GM21360 (cell line): ENCODE results near the gene GALNT10.

ENCODE experiments used
- ATAC-seq: cut with Tn5 transposase; IDR thresholded peaks from one replicate; pipeline ENCODE4 v1.9.1; 2021; ENCODE audit warnings: mild to moderate bottlenecking, moderate library complexity; ENCODE audit not compliant: unreplicated experiment

GALNT10 gene

DNA sequence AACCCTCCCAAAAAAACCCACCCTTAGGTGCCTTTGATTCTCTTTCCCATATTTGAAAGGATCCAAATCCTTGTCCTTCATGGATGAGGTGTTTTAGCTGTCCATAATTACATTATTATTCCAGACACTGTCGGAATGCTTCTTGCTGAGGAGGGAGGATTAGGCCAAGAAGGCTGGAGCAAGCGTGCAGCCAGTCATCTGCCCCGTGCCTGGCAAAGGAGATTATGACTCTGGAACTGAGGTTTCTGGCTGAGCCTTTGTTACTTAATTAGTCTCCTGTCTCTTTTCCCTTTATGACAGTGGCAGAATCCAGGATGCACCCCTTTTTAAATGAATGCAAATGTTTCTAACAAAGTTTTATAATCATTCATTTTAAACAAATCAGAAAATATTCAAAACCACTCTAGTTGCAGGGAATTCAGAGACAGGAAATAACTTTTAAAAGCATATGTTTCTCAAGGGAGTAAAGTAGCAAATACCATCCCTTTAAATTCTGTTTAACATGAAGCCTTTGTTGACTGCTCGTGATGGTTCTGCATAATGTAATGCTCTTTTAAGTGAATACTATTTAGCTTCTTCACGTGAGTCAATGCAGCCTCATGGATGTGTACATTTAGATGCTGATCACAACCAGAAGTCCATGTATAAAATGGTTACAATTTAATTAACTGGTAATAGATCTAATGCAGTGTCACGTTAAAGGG lies 69.8 kb downstream of the GALNT10 start:
- ATAC-seq = no peak

DNA sequence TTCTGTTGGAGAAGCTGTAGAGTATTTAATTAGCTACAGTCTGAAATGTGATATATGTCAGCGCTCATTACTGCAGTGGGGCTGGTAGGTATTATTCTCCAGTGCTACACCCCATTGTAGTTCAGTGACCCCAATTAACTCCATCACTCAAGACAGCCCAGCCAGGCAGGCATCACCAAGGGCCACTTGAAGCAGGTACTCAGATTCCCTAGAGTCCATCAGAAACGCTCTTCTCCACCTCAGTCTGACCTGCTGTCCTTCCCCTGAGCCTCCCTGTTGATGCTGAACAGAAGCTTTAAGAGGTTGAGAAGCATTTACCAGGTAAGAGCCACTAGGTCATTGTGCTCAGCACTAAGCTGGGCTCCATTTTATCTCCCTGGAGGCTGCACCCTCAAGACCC lies 71.8 kb downstream of the GALNT10 start:
- no peak for ATAC-seq

DNA sequence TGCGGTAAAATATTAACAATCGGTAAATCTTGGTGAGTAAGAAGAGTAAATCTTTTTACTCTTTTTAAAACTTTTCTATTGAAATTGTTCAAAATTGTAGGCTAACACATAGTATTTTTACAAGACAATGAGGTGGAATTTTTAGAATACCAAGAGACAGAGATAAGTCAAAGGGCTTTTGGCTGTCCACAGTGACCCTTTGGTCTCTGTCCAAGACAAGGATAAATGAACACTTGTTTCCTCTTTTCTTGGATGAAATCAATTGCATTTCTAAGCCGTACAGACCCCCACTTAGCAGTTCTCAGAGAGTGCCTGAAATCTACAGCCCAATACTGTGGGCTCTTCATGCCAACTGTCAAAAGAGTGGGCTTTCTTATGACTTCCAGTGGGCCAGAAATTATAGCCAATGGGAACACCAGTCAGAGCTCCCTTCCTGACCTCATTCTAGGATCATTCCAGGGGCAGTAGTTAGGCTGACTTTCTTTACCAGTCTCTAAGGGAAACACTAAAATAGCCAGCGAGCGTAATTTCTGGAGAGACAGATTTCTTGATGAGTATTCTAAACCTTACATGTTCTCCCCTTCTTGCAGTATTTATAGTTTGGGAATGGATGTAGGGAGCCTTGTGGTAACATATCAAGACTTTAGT lies 74.1 kb downstream of the GALNT10 start:
- no peak for ATAC-seq

DNA sequence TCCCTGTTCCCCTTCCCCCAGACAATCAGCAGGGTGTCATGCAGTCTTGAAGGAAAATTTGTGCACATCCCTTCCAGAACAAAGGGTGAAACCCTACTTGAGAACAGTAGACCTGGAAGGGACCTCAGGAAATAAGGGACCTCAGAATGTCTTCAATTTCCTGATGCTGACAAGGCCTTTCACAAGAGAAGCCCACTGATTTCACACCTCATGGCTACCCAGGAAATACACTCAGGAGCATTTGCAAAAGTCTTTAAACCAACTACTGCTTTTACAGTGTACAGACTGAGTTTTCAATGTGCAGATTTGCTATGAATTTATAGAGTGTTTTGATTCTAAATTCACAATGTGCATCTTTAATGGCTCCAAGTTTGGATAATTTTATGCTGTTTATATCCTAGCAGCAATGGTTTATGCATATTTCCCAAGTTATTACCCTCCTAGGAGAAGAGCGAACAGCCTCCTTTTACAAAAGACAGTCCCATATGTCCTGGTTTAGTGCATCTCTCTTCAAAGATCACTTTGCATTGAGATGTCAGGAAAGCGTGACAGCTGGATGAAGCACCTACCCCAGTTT lies 74.8 kb downstream of the GALNT10 start:
- ATAC-seq = no peak

DNA sequence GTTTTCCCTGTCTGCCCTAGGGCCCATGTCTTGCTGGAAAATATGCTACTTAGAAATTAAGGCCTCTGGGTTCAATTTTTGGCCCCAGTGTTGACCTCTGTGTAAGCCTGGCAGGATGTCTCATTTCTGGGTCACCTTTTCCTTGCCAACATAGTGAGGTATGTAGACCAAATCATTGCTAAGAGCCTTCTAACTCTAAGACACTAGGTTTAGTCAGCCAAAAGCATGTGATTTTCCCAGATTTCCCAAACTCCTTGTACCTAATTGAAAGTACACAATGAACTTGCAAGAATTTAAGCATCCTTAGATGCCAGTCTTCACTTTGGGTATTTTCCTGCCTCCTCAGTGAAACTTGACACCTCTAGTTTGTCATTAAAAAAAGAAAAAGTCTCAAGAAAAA lies 77.0 kb downstream of the GALNT10 start:
- no peak for ATAC-seq

DNA sequence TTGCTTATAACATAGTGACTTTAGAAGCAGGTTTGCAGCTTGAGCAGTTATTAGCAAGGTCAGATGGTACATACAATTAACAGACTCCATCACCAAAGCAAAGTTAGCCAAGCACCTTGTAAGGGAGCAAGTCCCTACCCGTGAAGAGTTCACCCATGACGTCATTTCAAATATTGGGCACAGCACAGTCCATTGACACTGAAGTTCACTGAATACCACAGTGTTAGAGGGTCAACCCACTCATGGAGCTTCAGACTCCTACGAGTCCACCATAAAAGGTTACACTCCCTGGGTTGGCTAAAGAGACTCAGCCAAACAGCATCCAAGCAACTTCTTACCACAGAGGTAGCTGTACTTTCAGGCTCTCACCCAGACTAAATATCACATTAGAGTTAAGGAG lies 77.5 kb downstream of the GALNT10 start:
- no peak for ATAC-seq

DNA sequence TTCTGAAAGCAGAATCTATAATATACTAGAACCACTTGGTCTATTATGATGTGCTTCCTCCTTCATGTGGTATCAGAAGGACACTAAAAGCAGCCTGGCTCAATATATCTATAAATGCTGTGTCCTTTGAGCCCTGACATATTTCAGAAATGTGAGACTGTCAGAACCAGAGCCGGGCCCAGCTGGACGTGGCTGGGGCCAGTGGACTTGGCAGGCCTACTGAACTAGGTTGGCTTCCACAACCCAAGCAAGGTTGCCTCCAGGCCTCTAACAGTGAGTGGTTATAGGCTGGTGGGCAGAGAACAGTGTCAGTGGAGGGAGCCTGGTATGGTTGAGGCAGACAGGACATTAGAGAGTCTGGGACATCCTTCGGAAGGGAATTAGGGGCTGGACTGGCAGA lies 78.9 kb downstream of the GALNT10 start:
- ATAC-seq = no peak

DNA sequence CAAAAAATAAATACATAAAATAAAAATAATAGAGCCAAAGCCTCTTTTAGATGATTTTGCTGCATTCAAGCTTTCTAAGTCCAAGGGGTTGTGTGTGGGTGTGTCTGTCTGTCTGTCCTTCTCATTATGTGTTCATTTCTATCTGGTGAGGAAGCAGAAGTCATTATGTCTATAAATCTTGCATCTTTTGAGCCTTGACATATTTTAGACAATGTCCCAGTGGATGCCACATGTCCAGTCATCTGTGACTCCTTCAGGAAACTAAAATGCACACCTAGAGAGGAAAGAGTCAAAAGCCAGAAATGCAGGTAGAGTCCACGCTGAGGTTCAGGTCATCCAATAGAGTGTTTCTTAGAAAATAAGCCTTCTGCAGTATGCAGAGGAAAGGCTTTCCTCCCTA lies 80.9 kb downstream of the GALNT10 start:
- no peak for ATAC-seq

DNA sequence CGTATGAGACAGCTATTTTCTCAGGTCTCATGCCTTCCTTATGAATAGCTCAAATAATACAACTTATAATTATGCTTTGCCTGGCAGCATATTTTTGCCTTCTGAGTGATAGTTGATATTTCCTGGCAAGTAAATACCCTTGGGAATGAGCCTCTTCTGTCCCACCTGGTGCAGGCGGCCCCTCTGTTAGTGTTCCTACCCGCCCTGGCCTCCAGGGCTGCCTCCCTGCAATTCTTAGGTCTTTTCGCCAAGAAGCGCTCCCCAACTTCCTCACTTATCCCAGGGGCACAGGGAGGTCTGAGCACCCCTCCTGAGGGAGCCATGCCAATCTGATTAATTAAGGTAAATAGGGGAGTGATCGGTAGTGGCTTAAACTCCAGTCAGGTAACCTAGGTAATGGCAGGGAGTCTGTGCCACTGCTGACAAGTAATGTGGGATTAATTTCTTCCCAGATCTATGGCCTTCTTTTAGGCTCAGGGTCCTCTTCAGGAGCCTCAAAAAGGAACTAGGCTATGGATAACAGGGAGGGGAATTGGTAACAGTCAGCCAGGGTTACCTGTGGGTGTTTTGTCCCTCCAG lies 81.5 kb downstream of the GALNT10 start:
- no peak for ATAC-seq

DNA sequence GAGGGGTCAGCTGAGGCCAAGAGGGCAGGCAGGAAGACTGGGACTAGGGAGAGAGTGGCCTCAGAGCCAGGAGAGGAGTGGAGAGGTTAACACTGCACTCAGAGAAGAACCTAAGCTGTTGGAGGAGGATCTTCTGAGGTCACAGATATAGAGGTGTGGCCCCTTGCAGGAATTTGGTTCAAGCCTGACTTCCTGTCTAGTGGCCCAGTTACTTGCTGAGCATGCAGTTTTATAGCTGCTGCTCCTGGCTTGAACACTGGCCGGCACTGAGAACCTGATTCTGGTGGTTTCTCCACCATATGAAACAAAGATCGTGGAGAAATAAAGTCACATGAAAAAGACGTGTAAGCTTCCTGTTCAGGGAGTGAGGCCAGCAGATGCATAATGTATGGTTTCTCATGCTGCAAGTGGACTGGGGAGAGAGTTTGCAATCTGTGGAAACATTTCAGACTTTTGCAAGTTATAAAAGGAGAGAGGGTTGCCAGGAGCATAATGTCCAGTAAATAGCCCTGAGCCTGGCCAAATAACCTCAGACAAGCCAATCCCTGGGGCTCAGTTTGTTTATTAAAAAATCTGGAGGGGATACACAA lies 82.6 kb downstream of the GALNT10 start:
- ATAC-seq = no peak

DNA sequence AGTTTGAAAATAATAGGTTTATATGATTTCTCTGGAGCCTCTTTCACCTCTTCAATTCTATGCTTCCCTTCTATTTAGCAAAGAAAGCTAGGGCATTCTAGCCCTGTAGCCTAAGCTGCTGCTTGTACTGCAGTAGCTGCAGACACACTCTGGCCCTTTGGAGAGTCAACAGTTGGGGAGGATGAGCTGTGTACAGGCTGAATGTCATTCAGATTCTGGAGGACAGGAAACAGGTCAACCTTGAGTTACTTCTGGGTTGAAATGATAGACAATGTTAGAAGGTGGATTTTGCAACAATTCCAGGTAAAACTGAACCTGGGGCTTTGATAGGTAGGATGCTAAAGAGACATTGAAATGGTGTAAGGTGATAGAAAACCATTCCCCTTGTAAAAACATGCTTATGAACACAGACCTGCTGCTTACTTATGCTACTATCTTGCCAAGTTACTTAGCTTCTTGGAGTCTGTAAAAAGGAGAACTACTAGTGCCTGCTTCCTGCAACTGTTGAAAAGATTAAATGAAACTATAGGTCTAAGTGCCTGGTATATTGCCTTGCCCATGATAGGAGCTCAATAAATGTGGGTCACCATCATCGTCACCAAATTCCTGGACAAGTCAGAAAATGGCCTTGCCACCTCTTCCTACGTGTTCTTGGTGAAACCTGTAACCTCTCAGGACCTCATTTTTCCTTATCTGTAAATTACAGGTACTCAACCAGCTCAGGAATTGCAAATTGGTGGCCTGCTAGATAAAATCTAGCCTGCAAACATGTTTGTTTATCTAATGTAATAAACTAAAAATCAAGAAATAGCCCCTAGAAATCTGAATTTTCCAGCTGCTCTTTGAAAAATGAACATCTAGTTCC lies 83.7 kb downstream of the GALNT10 start:
- ATAC-seq = no peak

DNA sequence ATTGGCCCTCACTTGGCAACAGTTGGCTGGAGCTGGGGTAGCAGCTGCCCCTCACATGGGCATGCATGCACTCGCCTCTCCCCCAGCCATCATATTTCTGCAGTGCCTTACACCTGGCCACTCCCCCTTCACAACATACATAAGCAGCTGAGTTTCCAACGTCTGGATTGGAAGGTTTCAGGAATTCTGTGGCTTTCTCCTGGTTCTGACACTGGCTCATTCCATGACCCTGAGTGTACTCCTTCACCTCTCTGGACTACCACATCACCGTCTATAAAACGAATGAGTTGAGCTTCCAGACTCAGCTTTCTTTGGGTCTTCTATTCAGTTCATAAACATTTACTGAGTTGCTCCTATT lies 84.3 kb downstream of the GALNT10 start:
- ATAC-seq = no peak

DNA sequence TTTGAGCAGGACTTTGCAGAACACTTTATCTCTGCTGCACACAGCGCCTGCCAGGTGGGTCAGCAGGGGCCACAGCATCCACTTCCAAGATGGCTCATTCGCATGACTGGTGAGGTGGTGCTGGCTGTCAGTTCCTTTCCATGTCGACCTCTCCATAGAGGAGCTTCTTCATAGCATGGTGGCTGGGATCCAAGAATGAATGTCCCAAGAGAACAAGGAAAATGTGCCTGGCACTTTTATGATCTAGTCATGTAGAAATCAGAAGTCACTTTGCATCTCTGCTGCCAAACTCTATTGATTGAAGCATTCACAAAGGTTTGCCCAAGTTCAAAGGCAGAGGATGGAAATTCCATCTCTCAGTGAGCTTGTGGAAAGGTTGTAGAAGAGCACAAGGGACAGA lies 85.0 kb downstream of the GALNT10 start:
- no peak for ATAC-seq

DNA sequence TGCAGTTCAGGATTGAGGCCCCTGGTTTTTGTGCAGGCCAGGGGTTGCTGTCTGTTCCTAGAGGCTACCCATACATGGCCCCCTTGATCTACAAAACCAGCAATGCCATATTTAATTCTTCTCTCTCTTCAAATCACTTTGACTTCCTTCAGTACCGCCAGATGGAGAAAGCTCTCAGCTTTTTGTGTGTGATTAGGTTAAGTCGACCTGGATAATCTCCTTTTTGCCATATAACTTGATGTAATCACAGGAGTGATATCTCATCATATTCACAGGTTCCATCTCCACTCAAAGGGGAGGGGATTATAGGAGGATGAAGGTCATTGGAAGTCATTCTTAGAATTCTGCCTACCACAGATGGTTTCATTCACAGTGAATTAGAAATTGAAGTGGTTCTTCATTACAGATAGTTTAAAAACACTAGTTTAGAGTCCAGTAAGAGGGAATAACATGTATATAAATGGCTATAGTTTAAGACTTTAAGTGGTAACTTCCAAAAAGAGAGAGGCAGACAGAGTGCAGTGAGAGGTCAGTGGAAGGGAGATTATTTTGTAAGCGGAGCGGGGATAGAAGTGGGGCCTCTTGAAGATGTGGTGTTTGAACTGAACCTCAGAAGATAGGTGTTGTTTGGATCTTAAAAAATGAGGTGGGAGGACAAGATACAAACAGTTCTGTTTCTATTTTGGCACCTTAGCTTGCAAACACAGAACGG lies 85.9 kb downstream of the GALNT10 start:
- no peak for ATAC-seq

DNA sequence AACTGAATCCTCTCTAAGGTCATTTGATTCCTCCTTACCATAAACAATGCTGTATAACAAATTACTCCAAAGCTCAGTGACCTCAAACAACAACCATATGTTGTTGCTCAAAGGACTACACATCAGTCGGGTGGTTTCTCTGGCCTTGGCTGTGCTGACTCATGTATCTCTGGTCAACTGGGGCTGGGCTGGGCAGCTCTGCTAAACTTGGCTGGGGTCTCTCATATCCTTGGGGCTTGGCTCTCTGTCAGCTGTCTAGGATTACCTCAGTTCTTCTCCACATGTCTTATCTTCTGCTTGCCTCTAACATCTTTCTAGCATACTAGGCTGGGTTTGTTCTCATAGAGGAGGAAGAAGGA lies 86.4 kb downstream of the GALNT10 start:
- ATAC-seq = no peak

DNA sequence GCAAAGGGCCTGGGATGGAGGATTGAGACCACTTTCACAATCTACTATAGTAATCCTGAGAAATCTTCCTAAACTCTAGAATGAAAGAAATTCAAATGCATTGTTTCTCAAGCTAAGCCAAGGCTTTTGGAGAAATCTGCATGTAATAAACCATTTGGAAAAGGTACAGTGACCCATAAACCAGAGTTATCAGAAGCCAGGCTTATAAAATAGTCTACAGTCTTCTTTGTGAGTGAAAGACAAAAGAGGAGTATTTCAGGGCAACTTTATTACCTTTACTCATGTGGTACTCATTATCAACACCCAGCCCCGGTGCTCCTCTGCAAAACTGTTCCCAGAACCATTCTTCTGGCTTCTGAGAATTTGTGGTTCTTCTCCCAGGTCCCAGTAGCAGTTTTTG lies 87.0 kb downstream of the GALNT10 start:
- ATAC-seq = no peak

DNA sequence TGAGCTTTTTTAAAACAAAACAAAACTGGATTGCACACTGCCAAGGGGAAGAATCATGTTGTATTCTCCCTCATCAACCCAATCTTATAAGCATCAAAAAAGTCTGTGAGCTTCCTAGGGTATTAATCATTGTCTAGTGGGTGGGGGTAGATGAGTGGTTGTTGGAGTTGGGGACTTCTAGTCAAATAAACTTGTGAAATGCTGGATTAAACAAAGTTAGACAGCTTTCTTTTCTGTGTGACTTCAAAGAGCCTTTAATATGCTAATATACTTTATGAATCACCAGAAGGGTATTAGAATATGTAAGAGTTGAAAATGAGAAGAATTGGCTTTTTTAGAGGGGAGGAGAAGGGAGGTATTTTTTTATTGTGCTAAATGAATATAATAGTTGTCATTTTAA lies 87.7 kb downstream of the GALNT10 start:
- no peak for ATAC-seq

DNA sequence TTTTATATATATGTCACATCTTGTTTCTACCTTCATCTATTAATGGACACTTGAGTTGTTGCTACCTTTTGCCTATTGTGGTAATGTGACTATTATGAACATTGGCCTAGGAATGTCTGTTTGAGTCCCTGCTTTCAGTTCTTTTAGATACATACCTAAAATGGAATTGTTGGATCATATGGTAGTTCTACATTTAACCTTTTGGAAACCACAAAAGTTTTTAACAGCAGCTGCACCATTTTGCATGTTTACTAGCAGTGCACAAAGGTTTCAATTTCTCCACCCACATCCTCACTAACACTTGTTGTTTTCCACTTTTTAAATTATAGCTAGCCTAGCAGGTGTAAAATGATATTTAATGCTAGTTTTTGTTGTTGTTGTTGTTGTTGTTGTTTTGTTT lies 88.4 kb downstream of the GALNT10 start:
- ATAC-seq = peak; percentile 66

DNA sequence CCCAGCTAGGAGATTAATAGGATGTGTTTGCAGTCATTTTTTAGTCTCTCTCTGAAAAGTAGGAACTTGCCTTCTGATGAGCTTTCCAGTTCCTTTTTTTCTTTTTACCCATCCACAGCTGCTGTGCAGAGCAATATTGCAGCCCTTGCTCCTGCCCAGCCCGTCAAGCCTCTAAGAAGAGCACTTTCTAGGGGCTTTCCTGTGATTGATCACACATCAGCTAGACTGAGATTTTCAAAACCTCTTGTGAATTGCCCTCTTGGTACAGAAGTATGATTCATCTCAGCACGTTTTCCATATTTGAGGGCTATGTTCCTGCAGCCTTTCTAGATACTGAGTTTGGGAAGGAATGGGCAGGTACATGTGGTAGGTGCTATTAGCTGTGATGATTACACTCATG lies 93.9 kb downstream of the GALNT10 start:
- peak; percentile 96 for ATAC-seq

DNA sequence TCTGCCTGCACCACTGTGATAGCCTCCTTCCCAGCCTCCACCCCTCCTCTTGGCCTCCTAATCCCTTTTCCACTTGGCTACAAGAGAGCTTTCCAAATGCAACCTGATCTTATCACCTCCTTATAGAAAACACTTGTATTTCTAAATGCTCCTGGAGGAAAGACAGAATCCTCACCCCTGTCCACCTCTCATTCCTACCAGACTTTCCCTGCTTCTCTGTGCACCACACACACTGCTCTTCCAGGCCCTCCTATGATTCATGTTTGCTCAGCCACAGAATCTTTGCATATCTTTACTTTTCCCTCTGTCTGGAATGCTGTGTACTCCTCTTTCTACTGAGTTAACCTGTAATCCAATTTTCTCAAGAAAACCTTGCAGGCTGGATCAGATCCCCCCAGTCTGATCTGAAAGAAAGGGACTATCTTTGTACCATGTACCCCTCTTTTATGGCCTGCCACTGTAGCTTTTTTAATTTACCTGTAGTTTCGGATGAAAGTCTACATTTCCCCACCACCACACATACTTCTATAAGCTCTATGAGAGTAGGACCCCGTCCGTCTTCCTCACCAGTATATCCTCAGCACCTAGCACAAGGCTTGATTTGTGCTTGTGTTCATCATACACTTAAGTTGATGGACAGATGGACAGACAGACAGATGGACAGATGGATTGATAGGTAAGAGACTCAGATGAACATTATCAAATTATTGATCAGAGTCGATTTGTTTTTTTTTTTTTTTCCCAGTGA lies 95.3 kb downstream of the GALNT10 start:
- no peak for ATAC-seq
